COLO829 (cell line): ENCODE measurements around the gene EPS8L1.
"Not testable (repeated sequence)": the region's sequence is repeated elsewhere in the genome, so short reads cannot be mapped to it uniquely, and the experiment has no call there.

Experiments used
- DNase-seq: peaks from one replicate; pipeline ENCODE4 v3.0.0; 2012; ENCODE audit warnings: low spot score

EPS8L1 gene

GRCh38 chr19:55094456-55095259, 19.0 kb downstream of the EPS8L1 start:
- DNase-seq = no peak

DNA sequence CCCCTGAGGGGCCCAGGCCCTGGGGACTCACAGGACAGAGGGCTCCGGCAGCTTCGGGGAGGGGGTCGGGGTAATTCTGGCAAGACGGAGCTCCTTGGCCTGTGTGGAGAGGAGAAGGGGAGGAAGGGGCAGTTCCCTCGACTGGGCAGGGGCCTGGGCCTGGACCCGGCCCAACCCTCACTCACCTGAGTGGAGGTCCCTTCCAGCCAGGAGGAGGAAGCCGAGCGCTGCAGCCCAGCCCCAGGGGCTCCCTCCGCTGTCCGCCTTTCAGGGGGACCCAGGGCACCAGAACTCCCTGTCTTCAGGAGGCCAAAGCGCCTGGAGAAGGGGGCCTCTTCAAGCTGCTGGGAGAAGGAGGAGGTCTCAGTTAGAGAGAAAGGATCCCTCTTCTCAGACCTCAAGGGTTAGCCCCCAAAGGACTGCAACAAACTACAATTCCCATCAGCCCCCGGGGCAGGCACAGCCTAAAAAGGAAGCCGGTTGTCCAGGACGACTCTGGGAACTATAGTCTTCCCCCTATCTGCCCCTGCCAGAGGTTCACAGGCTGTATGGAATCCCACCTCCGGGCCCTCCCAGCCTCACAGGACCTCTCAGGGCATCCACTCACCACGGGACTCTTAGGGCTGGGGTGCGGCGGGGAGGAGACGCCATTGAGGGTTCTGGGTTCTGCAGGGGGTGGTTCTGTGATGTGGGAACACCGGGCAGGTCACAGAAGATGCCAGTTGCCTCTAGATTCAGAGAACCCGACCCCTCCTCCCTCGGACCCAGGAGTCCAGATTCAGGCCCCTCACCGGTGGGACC, 19.8 kb downstream of the EPS8L1 start:
- DNase-seq = no peak

DNA sequence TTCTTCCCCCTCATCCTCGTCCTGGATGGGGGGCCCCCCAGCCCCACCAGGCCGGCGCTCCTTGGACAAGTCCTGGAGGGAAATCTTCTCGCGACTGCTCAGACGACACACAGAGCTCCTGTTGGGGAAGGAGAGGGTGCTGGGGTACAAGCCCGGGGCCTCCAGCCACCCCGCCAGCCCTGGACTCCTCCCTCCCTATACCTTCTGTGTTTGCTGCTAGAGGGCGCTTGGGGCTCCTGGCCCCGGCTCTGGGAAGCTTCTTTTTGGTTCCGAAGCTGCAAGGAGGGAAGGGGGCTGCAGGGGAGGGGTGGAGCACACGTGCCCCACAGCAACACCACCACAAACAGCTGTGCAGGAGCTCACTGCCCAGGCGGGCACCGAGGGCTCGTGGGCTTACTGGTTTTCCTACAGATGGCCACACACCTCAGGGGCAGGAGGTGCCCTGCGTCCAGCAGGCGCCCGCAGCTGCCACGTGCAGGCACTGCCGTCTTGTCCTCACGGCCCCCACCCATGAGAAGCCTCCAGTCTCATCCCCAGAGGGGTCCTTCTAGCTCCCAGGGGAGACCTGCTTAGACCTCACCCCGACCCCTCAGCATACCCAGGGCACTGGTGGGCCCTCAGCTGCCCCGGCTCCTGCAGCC, 20.5 kb downstream of the EPS8L1 start:
- no peak for DNase-seq

GRCh38 chr19:55097864-55098715, 22.4 kb downstream of the EPS8L1 start:
- DNase-seq = no peak

DNA sequence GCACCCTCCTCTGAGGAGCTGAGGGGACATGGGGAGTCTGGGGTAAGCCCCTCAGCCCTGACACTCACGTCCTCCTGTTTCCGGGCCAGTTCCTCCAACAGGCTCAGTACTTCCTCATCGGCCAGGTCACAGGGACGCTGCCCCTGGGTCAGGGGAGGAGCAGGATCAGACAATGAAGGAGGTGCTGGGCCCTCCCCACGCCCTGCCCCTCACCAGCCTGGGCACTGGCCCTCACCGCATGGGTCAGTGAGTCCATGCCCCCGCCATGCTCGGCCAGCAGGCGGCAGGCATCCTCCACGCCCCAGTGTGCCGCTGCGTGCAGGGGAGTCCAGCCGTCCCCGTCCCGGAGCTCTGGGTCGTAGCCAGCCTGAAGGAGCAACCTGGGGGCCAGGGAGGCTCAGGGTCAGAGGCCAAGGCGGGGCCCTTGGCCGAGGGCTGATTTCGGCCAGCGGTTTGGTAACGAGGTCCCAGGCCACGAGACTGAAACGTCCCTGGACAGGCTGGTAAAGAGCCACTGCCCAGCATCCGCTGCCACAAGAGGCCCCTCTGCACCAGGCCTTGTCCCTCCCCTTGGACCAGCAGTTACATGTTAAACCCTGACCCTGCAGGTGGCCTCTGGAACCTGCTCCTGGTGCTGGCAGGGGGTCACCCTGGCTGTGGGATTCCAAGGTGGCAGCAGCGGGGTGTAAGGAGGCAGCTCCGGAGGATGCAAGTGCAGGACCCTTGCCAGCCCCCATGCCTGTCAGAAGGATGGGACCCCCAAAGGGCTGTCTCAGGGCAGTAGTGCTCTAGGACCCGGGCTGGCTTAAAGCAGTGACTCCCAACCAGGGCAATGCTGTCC, 23.3 kb downstream of the EPS8L1 start:
- no peak for DNase-seq

- no peak for DNase-seq
These were observed 24.2 kb downstream of the EPS8L1 start for GRCh38 chr19:55099557-55100506.

GRCh38 chr19:55101261-55101660, 25.6 kb downstream of the EPS8L1 start:
- no peak for DNase-seq

GRCh38 chr19:55103190-55103589, 27.5 kb downstream of the EPS8L1 start:
- no peak for DNase-seq

DNA sequence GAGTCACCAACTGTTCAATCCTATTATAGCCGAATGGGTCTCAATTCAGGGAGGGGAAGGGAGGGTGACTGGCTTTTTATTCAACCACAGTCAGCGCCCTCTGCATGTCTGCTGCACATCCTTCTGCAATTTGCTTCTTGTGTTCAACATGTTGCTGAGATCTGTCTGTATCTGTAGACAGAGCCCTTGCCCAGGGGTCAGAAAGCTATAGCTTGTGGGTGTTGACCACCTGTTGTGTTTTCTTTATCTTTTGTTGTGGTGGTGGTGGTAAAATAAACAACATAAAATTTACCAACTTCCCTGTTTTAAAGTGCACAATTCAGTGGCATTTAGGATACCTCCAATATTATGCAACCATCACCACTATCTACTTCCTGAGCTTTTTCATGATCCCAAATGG, 29.6 kb downstream of the EPS8L1 start:
- DNase-seq = no peak

- DNase-seq = no peak
These were observed 30.9 kb downstream of the EPS8L1 start for GRCh38 chr19:55106591-55106990.

DNA sequence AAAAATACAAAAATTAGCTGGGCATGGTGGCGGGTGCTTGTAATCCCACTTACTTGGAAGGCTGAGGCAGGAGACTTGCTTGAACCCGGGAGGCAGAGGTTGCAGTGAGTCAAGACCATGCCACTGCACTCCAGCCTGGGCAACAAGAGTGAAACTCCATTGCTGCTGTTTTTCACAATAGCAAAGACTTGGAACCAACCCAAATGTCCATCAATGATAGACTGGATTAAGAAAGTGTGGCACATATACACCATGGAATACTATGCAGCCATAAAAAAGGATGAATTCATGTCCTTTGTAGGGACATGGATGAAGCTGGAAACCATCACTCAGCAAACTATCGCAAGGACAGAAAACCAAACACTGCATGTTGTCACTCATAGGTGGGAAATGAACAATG, 31.6 kb downstream of the EPS8L1 start:
- DNase-seq = not testable (repeated sequence)

DNA sequence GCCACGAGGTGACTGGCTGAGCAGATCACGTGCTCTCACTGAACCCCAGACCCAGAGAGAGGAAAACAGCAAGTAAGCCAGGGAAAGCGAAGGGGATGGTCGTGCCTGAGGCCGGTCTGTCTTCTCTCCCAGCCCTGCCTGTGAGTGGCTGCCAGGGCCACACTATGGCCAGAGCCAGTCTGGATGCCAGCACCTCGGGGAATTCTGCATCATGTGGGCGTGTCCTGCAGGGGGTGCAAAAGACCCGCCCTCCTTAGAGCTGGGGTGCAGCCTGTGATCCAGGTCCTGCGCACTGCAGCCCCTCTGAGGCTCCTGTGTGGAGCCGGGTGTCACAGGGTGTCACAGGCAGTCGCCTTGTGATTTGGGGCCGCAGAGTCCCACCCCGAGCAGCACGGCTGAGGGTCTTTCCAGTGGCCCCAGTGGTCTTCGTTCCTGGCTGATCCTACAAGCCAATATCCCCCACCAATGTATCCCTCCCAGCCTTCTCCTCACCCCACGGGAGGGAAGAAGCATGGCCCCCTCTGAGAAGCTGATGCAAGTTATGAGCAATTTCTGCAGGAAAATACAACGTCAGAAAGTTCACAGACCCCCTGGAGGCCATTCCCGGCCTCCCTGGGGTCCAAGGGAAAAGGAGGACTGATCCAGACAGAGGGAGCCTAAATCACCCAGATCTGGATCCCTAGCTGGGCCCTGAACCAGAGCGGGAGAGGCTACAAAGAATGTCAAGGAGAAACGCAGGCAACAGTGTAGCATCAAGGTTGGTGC, 34.0 kb downstream of the EPS8L1 start:
- no peak for DNase-seq

DNA sequence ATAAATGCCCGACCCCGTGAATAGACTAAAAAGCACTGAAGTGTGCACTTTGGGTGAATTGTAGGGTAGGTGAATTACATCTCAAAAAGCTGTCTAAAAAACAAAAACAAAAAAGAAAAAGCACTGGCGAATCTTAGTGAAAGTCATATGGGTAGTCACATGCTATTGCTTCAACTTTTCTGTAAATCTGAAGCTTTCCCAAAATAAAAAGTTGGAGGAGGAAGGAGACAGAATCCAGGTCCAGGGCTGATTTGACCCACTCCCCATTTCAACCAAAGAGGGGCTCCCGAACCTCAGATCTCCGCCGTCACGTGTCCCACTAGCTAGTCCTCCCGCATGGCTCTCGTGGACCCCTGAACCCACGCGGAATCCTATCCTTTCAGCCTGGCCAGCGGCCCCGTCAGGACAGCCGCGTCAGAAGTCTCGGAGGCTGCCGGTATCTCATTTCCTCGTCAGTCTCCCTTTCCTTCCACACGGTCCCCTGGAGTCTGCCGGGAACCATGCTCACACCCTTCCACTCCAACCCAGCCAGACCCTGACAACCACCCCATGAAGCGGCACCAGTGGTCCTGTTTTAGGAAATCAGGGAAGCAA, 35.7 kb downstream of the EPS8L1 start:
- no peak for DNase-seq

- no peak for DNase-seq
These were observed 36.6 kb downstream of the EPS8L1 start for GRCh38 chr19:55112246-55112776.

GRCh38 chr19:55112777-55113569, 37.3 kb downstream of the EPS8L1 start:
- no peak for DNase-seq

GRCh38 chr19:55113570-55114039, 37.9 kb downstream of the EPS8L1 start:
- peak; percentile 51 for DNase-seq

DNA sequence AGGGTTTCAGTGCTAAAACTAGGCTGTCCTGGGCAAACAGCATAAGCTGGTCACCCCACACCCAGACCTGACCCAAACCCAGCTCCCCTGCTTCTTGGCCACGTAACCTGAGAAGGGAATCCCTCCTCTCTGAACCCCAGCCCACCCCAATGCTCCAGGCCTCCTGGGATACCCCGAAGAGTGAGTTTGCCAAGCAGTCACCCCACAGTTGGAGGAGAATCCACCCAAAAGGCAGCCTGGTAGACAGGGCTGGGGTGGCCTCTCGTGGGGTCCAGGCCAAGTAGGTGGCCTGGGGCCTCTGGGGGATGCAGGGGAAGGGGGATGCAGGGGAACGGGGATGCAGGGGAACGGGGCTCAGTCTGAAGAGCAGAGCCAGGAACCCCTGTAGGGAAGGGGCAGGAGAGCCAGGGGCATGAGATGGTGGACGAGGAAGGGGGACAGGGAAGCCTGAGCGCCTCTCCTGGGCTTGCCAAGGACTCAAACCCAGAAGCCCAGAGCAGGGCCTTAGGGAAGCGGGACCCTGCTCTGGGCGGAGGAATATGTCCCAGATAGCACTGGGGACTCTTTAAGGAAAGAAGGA, 39.0 kb downstream of the EPS8L1 start:
- no peak for DNase-seq
